IMR-90 (cell line): Measurements from ENCODE around the gene SP9.

Source experiments
- FOS ChIP-seq: fragments of 150-350 bp; IDR thresholded peaks from 2 replicates; pipeline ENCODE4 v1.6.1; 2016; ENCODE audit warnings: low read depth, low read length
- MXI1 ChIP-seq: IDR thresholded peaks from 2 replicates; pipeline ENCODE4 v1.6.1; 2012; ENCODE audit warnings: low read depth, mild to moderate bottlenecking, low read length, moderate library complexity, borderline replicate concordance
- POLR2A ChIP-seq: IDR thresholded peaks from 2 replicates; pipeline ENCODE4 v1.6.1; 2012; ENCODE audit warnings: mild to moderate bottlenecking, low read depth, low read length
- RAD21 ChIP-seq: IDR thresholded peaks from 2 replicates; pipeline ENCODE4 v1.6.1; 2012; ENCODE audit warnings: low read length, improper control_type of control experiment
- RCOR1 ChIP-seq: IDR thresholded peaks from 2 replicates; pipeline ENCODE4 v1.6.1; 2012; ENCODE audit warnings: mild to moderate bottlenecking, low read length, improper control_type of control experiment; ENCODE audit not compliant: insufficient replicate concordance
- RFX5 ChIP-seq: IDR thresholded peaks from 2 replicates; pipeline ENCODE4 v1.8.0; 2012; ENCODE audit warnings: low read depth, mild to moderate bottlenecking, low read length, moderate library complexity
- SMC3 ChIP-seq: fragments of 150-350 bp; IDR thresholded peaks from 2 replicates; pipeline ENCODE4 v1.6.1; 2016; ENCODE audit warnings: low read depth, mild to moderate bottlenecking, antibody characterized with exemption, low read length, moderate library complexity
- TF ChIP-seq, protein P1 (sequence below): conservative IDR thresholded peaks from 2 replicates; pipeline ENCODE4 v1.5.1; 2012; ENCODE audit warnings: mild to moderate bottlenecking, low read depth, low read length, improper control_type of control experiment
- TF ChIP-seq, protein P2 (sequence below): fragments of 150-350 bp; IDR thresholded peaks from 2 replicates; pipeline ENCODE4 v1.6.1; 2016; ENCODE audit warnings: low read depth, mild to moderate bottlenecking, low read length, moderate library complexity, borderline replicate concordance
- TF ChIP-seq, protein P3 (sequence below): fragments of 150-350 bp; IDR thresholded peaks from 2 replicates; pipeline ENCODE4 v1.6.1; 2017; ENCODE audit warnings: mild to moderate bottlenecking, antibody characterized with exemption, low read length, low read depth

DNA sequence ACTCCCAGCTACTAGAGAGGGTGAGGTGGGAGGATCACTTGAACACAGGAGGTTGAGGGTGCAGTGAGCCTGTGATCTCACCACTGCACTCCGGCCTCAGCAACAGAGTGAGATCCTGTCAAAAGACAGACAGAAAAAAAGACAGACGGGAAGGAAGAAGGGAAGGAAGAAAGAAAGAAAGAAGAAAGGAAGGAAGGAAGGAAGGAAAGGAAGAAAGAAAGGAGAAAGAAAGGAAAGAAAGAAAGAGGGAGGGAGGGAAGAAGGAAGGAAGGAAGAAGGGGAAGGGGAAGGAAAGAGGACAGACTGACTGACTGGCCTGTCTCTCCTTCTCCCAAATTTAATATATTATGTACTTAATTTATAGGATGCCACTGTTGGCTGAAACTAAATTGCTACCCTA, 21.6 kb downstream of the SP9 start:
- no peak for TF ChIP-seq FOS
- TF ChIP-seq POLR2A, result no peak
- TF ChIP-seq, protein P1, sequence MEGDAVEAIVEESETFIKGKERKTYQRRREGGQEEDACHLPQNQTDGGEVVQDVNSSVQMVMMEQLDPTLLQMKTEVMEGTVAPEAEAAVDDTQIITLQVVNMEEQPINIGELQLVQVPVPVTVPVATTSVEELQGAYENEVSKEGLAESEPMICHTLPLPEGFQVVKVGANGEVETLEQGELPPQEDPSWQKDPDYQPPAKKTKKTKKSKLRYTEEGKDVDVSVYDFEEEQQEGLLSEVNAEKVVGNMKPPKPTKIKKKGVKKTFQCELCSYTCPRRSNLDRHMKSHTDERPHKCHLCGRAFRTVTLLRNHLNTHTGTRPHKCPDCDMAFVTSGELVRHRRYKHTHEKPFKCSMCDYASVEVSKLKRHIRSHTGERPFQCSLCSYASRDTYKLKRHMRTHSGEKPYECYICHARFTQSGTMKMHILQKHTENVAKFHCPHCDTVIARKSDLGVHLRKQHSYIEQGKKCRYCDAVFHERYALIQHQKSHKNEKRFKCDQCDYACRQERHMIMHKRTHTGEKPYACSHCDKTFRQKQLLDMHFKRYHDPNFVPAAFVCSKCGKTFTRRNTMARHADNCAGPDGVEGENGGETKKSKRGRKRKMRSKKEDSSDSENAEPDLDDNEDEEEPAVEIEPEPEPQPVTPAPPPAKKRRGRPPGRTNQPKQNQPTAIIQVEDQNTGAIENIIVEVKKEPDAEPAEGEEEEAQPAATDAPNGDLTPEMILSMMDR, result no peak
- TF ChIP-seq, protein P2, sequence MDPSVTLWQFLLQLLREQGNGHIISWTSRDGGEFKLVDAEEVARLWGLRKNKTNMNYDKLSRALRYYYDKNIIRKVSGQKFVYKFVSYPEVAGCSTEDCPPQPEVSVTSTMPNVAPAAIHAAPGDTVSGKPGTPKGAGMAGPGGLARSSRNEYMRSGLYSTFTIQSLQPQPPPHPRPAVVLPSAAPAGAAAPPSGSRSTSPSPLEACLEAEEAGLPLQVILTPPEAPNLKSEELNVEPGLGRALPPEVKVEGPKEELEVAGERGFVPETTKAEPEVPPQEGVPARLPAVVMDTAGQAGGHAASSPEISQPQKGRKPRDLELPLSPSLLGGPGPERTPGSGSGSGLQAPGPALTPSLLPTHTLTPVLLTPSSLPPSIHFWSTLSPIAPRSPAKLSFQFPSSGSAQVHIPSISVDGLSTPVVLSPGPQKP, result no peak
- TF ChIP-seq, protein P3, sequence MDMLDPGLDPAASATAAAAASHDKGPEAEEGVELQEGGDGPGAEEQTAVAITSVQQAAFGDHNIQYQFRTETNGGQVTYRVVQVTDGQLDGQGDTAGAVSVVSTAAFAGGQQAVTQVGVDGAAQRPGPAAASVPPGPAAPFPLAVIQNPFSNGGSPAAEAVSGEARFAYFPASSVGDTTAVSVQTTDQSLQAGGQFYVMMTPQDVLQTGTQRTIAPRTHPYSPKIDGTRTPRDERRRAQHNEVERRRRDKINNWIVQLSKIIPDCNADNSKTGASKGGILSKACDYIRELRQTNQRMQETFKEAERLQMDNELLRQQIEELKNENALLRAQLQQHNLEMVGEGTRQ, result no peak
- no peak for TF ChIP-seq MXI1
- no peak for TF ChIP-seq RAD21
- no peak for TF ChIP-seq RCOR1
- TF ChIP-seq SMC3, result no peak
- no peak for TF ChIP-seq RFX5
